Suppressor macrophage (primary cell): ENCODE results near the gene NTN4.
"Not testable (repeated sequence)": the region's sequence is repeated elsewhere in the genome, so short reads cannot be mapped to it uniquely, and the experiment has no call there.

Source experiments
- DNase-seq, 4 experiments: peaks; one replicate each; pipeline ENCODE4 v3.0.0-alpha.2; 2020 to 2022
- total RNA-seq, 17 experiments: gene quantifications; one replicate each; lab custom pipeline; 2026; ENCODE audit warnings: mixed read lengths in 6 of 17, inconsistent platforms in 3 of 17; lab: John Stamatoyannopoulos, UW

The NTN4 gene
- total RNA-seq, result 0 to 3.0 (median 0) reads per million in 17 experiments

DNA sequence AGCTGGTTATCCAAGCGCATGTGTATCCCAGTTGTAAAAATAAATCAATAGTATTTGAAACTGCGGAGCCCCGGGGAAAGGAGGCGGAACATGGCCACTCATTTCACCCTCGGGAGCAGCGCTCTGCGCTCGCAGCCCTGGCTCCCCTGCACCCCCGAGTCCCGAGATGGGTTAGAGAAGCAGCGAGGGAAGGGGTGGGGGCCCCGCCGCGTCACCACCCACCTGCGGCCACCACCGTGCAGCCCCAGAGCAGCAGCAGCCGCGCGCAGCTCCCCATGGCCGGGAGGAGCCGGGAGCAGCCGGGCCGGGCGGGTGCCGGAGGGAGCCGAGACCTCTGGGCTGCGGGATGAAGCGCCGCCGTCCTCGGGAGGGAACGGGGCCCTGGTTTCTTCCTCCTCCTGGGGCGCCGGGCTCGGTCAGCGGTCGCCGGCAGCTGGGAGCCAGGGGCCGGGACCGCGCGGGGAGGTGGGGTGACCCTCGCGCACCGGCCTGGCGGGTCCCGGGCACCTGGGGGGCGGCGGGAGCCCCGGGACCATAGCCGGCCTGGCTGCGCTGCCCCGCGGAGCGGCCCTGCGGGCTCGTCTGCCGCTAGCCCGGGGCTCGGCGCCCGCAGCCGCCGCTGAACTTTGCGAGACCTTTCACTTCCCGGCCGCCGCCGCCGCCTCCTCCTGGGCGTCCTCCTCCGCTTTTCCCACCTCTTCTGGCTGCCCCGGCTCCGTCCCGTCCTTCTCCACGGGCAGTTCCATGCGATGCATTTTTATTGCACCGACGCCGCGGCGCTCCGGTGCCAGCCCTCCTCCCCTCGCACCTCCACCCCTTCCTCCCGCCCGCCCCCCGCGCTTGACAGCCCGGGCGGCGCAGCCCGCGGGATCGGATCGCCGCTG lies at the start of gene NTN4:
Gene NTN4, minus strand, starts transcription at position 732 of the 884 bp plus-strand sequence. Its CDS starts 455 bp downstream, at position 277.
- DNase-seq, result peak in 3 of 4 experiments; percentile 17 to 57 (median 52)

DNA sequence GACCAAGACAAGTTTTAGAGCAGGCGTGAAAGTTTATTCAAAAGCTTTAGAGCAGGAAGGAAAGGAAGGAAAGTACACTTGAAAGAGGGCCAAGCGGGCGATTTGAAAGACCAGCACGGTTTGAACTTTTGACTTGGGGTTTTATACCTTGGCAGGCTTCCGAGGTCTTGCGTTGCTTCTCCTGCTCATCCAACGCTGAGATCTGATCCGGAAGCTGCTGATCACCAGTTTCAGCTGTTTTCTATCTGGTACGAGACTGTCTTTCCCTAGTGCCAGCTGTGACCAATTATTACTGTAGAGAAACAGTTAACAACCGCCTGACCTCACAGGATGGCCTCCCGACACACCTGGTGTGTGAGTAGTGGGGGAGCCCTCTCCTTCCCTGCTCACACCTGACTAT lies 47.6 kb upstream of the NTN4 start:
- no peak for DNase-seq

GRCh38 chr12:95837240-95838038 lies 46.9 kb upstream of the NTN4 start:
- DNase-seq, result no peak

GRCh38 chr12:95836630-95837239 lies 46.2 kb upstream of the NTN4 start:
- DNase-seq, result no peak

- no peak for DNase-seq
Observed at GRCh38 chr12:95836185-95836609, 45.6 kb upstream of the NTN4 start.

DNA sequence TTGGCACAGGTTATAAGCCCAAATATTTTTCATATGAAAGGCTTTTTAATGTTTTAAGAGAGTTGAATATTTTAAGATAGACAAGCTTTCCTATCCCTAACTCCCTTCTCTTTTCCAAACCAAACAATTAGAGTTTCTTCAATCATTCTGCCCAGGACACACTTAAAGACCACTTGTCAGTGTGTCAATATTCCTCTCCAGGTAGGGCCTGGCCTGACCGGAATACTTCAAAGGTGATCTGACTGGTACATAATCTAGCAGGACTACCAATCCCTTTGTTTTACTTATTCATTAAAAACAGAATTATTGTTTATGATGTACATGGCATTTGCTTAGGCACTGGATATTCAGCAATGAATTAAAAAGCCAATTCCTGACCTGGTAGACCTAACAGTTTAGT lies 44.0 kb upstream of the NTN4 start:
- no peak for DNase-seq

DNA sequence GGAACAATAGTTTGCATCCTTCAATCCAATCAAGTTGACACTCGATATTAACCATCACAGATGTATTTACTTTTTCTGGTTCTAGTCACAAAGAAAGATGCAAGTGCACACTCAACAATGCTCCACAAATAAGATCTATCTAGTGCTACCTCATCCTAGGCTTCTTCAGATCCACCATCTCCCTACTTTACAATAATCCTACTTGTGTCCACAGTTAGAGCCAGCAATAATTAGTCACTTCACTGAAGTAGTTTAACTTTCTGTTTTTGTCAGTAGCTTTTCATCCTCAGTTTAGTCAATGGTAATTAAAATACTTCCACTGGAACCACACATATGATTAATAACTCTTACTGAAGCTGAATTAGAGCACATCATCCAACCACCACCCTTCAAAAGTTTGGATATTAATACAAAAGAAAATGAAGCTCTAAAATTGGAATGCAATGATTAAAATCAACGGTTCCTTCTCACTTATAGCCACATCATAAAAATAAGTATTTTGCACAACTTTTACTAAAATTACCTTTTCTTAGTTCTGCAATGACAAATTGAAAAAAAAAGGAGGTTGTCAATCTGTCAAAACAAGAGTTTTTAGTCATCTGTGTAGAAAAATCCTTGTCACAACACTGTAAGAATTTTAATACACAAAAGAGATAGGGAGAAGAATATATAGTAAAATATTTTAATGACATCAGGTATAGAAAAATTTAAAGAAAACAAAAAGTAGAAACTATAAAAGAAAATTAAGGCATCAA lies 39.9 kb upstream of the NTN4 start:
- DNase-seq, result no peak

- no peak for DNase-seq
Observed at GRCh38 chr12:95829395-95829794, 38.8 kb upstream of the NTN4 start.

DNA sequence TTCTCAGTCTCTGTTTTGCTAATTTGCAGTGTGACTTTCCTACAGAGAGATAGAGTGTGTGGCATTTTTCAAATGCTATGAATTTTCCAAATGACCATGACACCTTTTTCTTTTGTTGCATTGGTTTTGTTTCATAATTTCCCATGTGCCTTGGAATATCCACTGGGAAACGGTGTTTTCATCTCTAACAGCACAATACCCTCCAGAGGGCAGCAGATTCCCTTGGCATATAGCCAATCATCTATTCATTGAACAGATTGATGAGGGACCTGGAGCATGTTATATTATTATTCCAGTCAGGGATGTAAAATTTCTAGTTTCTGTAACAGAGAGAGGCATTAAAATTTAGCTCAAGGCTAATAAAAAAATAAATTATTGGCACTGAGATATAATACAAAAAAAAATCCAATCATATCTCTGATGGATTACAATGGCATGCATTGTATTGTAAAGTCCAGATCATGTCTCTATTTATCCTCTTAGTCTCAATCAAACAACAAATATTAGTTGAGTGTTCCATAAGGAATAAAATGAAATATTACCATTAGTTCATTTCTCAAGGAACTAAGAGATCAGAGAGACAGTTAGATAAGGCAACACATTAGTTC lies 29.6 kb upstream of the NTN4 start:
- peak; percentile 44 to 61 (median 51) for DNase-seq

- DNase-seq, result peak in 2 of 4 experiments; percentile 13 to 22
Observed at GRCh38 chr12:95815632-95816212, 25.2 kb upstream of the NTN4 start.

GRCh38 chr12:95812155-95812554 lies 21.6 kb upstream of the NTN4 start:
- not testable (repeated sequence) for DNase-seq

DNA sequence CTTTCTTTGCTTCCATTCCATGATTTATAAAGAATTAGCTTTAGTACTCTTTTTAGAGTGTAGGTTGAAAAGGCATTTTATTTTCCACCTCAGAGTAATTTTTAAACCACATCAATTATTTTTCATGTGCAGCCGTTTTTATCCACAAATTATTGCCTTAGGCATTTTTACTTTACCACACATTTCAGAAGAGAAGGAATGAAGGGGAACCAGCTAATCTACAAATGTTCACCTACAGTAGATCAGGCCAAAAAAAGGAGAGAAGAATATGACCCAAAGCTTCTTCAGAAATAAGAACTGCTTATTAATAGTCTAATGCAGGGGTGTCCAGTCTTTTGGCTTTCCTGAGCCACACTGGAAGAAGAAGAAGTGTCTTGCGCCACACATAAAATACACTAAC lies 19.8 kb upstream of the NTN4 start:
- DNase-seq, result no peak

DNA sequence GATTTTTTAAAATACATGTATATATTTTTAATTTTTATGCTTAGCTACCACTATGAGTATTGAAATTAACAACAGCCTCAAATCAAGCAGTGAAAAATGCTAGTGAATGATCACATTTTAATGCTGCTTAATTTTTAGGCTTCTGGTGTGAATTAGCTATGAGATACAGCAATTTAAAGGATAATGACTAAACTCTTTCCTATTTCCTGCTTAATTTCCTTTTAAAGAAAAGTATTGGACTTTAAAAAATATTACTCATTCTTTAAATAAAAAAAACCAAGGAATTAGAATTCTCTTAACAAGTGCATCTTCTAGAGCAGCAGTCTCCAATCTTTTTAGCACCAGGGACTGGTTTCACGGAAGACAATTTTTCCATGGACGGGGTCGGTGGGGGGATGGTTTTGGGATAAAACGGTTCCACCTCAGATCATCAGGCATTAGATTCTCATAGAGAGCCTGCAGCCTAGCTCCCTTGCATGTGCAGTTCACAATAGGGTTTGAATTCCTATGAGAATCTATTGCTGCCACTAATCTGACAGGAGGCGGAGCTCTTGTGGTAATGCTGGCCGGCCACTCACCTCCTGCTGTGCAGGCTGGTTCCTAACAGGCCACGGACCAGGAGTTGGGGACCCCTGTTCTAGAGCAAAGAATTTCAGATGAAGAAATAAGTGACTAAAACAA lies 18.6 kb upstream of the NTN4 start:
- no peak for DNase-seq

DNA sequence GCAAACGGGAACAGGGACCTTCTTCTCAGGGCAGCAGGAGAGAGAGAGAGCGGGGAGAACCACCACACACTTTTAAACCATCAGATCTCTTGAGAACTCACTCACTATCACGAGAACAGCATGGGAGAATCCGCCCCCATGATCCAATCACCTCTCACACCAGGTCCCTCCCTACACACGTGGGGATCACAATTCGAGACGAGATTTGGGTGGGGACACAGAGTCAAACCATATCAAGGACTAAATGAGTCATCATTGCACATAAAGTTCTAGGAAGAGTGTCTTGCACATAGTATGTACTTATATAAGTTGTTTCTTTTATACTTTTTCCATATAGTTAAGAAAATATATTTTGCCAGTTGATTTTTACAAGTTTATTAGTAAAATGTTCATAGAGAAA lies 17.6 kb upstream of the NTN4 start:
- DNase-seq, result no peak

- DNase-seq, result peak in 2 of 4 experiments; percentile 6 to 16
Observed at GRCh38 chr12:95805864-95806671, 15.5 kb upstream of the NTN4 start.

- DNase-seq, result no peak
Observed at GRCh38 chr12:95804291-95804690, 13.7 kb upstream of the NTN4 start.

DNA sequence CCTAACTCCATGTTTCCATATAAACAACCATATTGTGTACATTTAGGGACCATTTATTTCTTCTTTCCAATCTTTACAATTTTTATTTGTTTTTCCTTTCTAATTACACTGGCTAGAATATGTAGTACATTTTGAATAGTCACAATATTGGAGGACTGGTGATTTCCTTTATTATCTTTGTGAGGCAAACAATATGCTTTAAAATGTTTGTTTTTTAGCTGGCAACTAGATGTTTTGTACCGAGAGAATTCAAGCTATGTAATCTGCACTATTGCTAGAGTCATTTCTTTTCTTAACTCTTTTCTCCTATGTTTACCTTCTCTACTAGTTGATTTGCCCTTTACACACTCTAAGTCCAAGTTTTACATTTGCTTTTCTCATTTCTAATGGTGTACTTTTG lies 13.3 kb upstream of the NTN4 start:
- DNase-seq, result no peak

- DNase-seq, result no peak
Observed at GRCh38 chr12:95802482-95803270, 12.1 kb upstream of the NTN4 start.

- DNase-seq, result no peak
Observed at GRCh38 chr12:95796982-95797289, 6.4 kb upstream of the NTN4 start.
